HCT116 (cell line): ENCODE data around the gene ENPP6. TPM values are rescaled to one million over a fixed set of nuclear protein-coding genes. Genes with fewer than 3 reads are reported as not detected.

Source experiments
- ATAC-seq: fragments of 200-7000 bp; cut with Tn5 transposase; 2 replicates; pipeline ENCODE4 v1.9.1; 2020; ENCODE audit warnings: mild to moderate bottlenecking, moderate library complexity
- BruUV-seq: library from RNA; stranded (reverse); fragments of 400-500 nt; replicated peaks from 2 replicates; lab custom pipeline; 2021; lab: Mats Ljungman, UMichigan
- CTCF ChIA-PET: fragments of 300-600 bp; sonication (Branson Sonifier 250); formaldehyde crosslinking; loops from one replicate; lab custom pipeline; 2021; ENCODE audit warnings: antibody characterized with exemption; lab: Charles Lee
- POLR2A ChIA-PET: fragments of 300-600, 350-600 bp; sonication (Branson Sonifier 250); formaldehyde crosslinking; loops from one replicate; lab custom pipeline; 2021; ENCODE audit warnings: antibody characterized with exemption; lab: Charles Lee
- RAD21 ChIA-PET, 2 experiments: fragments of 300-600 bp; sonication (Branson Sonifier 250); formaldehyde crosslinking; loops; one replicate each; lab custom pipeline; 2023; ENCODE audit warnings: low total read pairs in 2 of 2; ENCODE audit not compliant: uncharacterized antibody in 2 of 2, unreplicated experiment in 2 of 2, low non-redundant PET in 1 of 2; lab: Charles Lee
- DNase-seq: peaks from one replicate; pipeline ENCODE4 v3.0.0-alpha.2; 2010; ENCODE audit warnings: low read depth, low spot score
- H2AFZ ChIP-seq: fragments of 200-600 bp; shearing (Covaris generic), sonication (generic); 2 replicates; pipeline ENCODE4 v1.6.1; 2017; ENCODE audit warnings: low read depth, mixed run types, mixed read lengths, antibody characterized with exemption, low read length; ENCODE audit not compliant: poor library complexity, severe bottlenecking
- H3K27ac ChIP-seq: 2 replicates; pipeline ENCODE4 v1.5.1; 2012; ENCODE audit warnings: low read depth, low read length
- H3K27me3 ChIP-seq: fragments of 200-600 bp; sonication (generic); 2 replicates; pipeline ENCODE4 v1.6.1; 2016; ENCODE audit warnings: mixed run types, low read length, mixed read lengths; ENCODE audit not compliant: insufficient read depth
- H3K36me3 ChIP-seq, 2 experiments: fragments of 200-500 bp in 1 of 2; fragments of 200-600 bp in 1 of 2; sonication (Bioruptor generic) in 1 of 2; sonication (generic) in 1 of 2; 2 replicates each; pipeline versions ENCODE4 v1.5.1 to v1.6.1; 2014 to 2016; ENCODE audit warnings: low read length in 2 of 2, inconsistent platforms in 1 of 2, mixed read lengths in 1 of 2, mixed run types in 1 of 2; ENCODE audit not compliant: insufficient read depth in 2 of 2, control insufficient read depth in 1 of 2
- H3K4me1 ChIP-seq, 2 experiments: fragments of 200-600 bp in 1 of 2; sonication (generic) in 1 of 2; 2 replicates each; pipeline versions ENCODE4 v1.5.1 to v1.6.1; 2012 to 2017; ENCODE audit warnings: low read length in 2 of 2, inconsistent platforms in 1 of 2, mild to moderate bottlenecking in 1 of 2, mixed read lengths in 1 of 2, mixed run types in 1 of 2, moderate library complexity in 1 of 2; ENCODE audit not compliant: insufficient read depth in 2 of 2, control insufficient read depth in 1 of 2
- H3K4me2 ChIP-seq: fragments of 200-600 bp; sonication (generic); 2 replicates; pipeline ENCODE4 v1.6.1; 2017; ENCODE audit warnings: mixed run types, low read length, mixed read lengths
- H3K4me3 ChIP-seq, 2 experiments: fragments of 200-600 bp in 1 of 2; sonication (generic) in 1 of 2; replicated peaks in 1 of 2; 2 replicates each; pipeline ENCODE4 v1.5.1; 2011 to 2016; ENCODE audit warnings: low read length in 2 of 2, control low read depth in 1 of 2, low read depth in 1 of 2, mild to moderate bottlenecking in 1 of 2, mixed read lengths in 1 of 2, mixed run types in 1 of 2
- H3K79me2 ChIP-seq: fragments of 200-600 bp; sonication (generic); 2 replicates; pipeline ENCODE4 v1.6.1; 2017; ENCODE audit warnings: mild to moderate bottlenecking, mixed run types, low read length, moderate library complexity, mixed read lengths; ENCODE audit not compliant: insufficient read depth
- H3K9ac ChIP-seq: fragments of 200-600 bp; sonication (generic); 2 replicates; pipeline ENCODE4 v1.6.1; 2016; ENCODE audit warnings: low read length, mixed read lengths
- H3K9me2 ChIP-seq: fragments of 200-600 bp; sonication (generic), shearing (Covaris generic); 2 replicates; pipeline ENCODE4 v1.6.1; 2017; ENCODE audit warnings: mixed run types, mild to moderate bottlenecking, moderate library complexity; ENCODE audit not compliant: insufficient read depth
- H3K9me3 ChIP-seq, 2 experiments: fragments of 200-500 bp in 1 of 2; fragments of 200-600 bp in 1 of 2; sonication (Bioruptor generic) in 1 of 2; sonication (generic) in 1 of 2; 2 replicates each; pipeline ENCODE4 v1.6.1; 2014 to 2017; ENCODE audit warnings: low read length in 2 of 2, mixed read lengths in 2 of 2, inconsistent platforms in 1 of 2, low read depth in 1 of 2, mild to moderate bottlenecking in 1 of 2, mixed run types in 1 of 2, moderate library complexity in 1 of 2; ENCODE audit not compliant: control insufficient read depth in 1 of 2, insufficient read depth in 1 of 2
- H4K20me1 ChIP-seq: fragments of 200-600 bp; sonication (generic), shearing (Covaris generic); 2 replicates; pipeline ENCODE4 v1.6.1; 2017; ENCODE audit warnings: mixed run types, mild to moderate bottlenecking, moderate library complexity; ENCODE audit not compliant: insufficient read depth
- ATF3 ChIP-seq: IDR thresholded peaks from 2 replicates; pipeline ENCODE4 v1.6.1; 2012
- CEBPB ChIP-seq: IDR thresholded peaks from 2 replicates; pipeline ENCODE4 v1.6.1; 2012; ENCODE audit warnings: low read depth
- EZH2 ChIP-seq: fragments of 200-600 bp; sonication (generic); IDR thresholded peaks from 2 replicates; pipeline ENCODE4 v1.6.1; 2017; ENCODE audit warnings: antibody characterized with exemption, mixed run types
- EZH2phosphoT487 ChIP-seq: fragments of 200-600 bp; IDR thresholded peaks from 2 replicates; pipeline ENCODE4 v1.6.1; 2018; ENCODE audit warnings: antibody characterized with exemption, borderline replicate concordance
- FOSL1 ChIP-seq: IDR thresholded peaks from 2 replicates; pipeline ENCODE4 v1.6.1; 2012; ENCODE audit warnings: low read depth
- JUND ChIP-seq: IDR thresholded peaks from 2 replicates; pipeline ENCODE4 v1.6.1; 2012
- POLR2AphosphoS5 ChIP-seq: IDR thresholded peaks from 2 replicates; pipeline ENCODE4 v1.6.1; 2011; ENCODE audit warnings: mild to moderate bottlenecking, low read depth, low read length, moderate library complexity
- REST ChIP-seq: IDR thresholded peaks from 2 replicates; pipeline ENCODE4 v1.6.1; 2012; ENCODE audit warnings: low read depth
- SIN3A ChIP-seq: IDR thresholded peaks from 2 replicates; pipeline ENCODE4 v1.6.1; 2012; ENCODE audit warnings: low read depth
- SP1 ChIP-seq: IDR thresholded peaks from 2 replicates; pipeline ENCODE4 v1.6.1; 2012; ENCODE audit warnings: low read depth
- TCF7L2 ChIP-seq: IDR thresholded peaks from 2 replicates; pipeline ENCODE4 v1.7.0; 2011; ENCODE audit warnings: borderline replicate concordance, inconsistent platforms; ENCODE audit not compliant: insufficient read depth, insufficient read length; ENCODE audit errors: extremely low read depth
- YY1 ChIP-seq: IDR thresholded peaks from 2 replicates; pipeline ENCODE4 v1.6.1; 2011; ENCODE audit warnings: low read length, low read depth, moderate library complexity, mild to moderate bottlenecking; ENCODE audit not compliant: insufficient replicate concordance; ENCODE audit errors: extremely low read depth
- intact Hi-C: fragments of 100-400 bp; cut with micrococcal nuclease; formaldehyde crosslinking; loops from 2 replicates; pipeline ENCODE4 v1.10.0; 2022
- total RNA-seq: library from RNA; stranded (reverse); gene quantifications from one replicate; pipeline ENCODE4 v1.2.1, GENCODE V29; 2021; ENCODE audit not compliant: unreplicated experiment

The ENPP6 gene
- total RNA-seq, 1 experiment from 2014 or later, result not detected

GRCh38 chr4:184090571-184090970, 127.1 kb downstream of the ENPP6 start:
- Histone ChIP-seq H3K9me3 (no peaks in the 10 kb centered on the region), H4K20me1 (no peaks in the 10 kb centered on the region), H2AFZ (no peak overlapping the region), H3K4me1 (no peaks in the 10 kb centered on the region), H3K79me2 (no peaks in the 10 kb centered on the region), H3K27ac (no peak overlapping the region), H3K9me2 (no peaks in the 10 kb centered on the region), H3K27me3 (no peaks in the 10 kb centered on the region), H3K4me3 (no peak overlapping the region), H3K36me3 (no peaks in the 10 kb centered on the region), H3K4me2 (no peak overlapping the region), H3K9ac (no peak overlapping the region)
- ATAC-seq (no peak), DNase-seq (no peak)
- ChIA-PET POLR2A (no interaction called here), RAD21 (no interaction called here), CTCF (no interaction called here)
- BruUV-seq, result no TSS peak
- TF ChIP-seq JUND (no peak), SP1 (no peak)
- intact Hi-C loops, result no loop called here

GRCh38 chr4:184080674-184081073, 137.0 kb downstream of the ENPP6 start:
- Histone ChIP-seq H3K9me2 (no peaks in the 10 kb centered on the region), H3K9me3 (no peaks in the 10 kb centered on the region), H3K9ac (no peak overlapping the region), H3K79me2 (no peaks in the 10 kb centered on the region), H3K4me1 (no peaks in the 10 kb centered on the region), H3K27ac (no peak overlapping the region), H2AFZ (no peak overlapping the region), H4K20me1 (no peaks in the 10 kb centered on the region), H3K27me3 (no peaks in the 10 kb centered on the region), H3K4me3 (no peak overlapping the region), H3K36me3 (no peaks in the 10 kb centered on the region), H3K4me2 (no peak overlapping the region)
- ChIA-PET CTCF (no interaction called here), RAD21 (no interaction called here), POLR2A (no interaction called here)
- DNase-seq (no peak), ATAC-seq (no peak)
- BruUV-seq, result no TSS peak
- intact Hi-C loops, result no loop called here
- TF ChIP-seq JUND (no peak), FOSL1 (no peak), CEBPB (no peak), TCF7L2 (no peak), ATF3 (no peak), YY1 (no peak), EZH2 (no peak), EZH2phosphoT487 (no peak), POLR2AphosphoS5 (no peak), REST (no peak), SIN3A (no peak)
